WERI-Rb-1 (cell line): ENCODE measurements around the gene HNRNPF.
"Not testable (repeated sequence)": the region's sequence is repeated elsewhere in the genome, so short reads cannot be mapped to it uniquely, and the experiment has no call there.

Experiments used
- DNase-seq: peaks from one replicate; pipeline ENCODE4 v3.0.0-alpha.2; 2020
- H3K27ac ChIP-seq: fragments of 250-450 bp; sonication (Bioruptor Pico); 2 replicates; pipeline ENCODE4 v1.5.1; 2020; ENCODE audit warnings: mild to moderate bottlenecking, moderate library complexity
- H3K27me3 ChIP-seq: fragments of 250-450 bp; sonication (Bioruptor Pico); 2 replicates; pipeline ENCODE4 v1.5.1; 2021; ENCODE audit warnings: mild to moderate bottlenecking, low read depth, moderate library complexity; ENCODE audit not compliant: insufficient read depth, severe bottlenecking
- H3K36me3 ChIP-seq: fragments of 250-450 bp; sonication (Bioruptor Pico); 2 replicates; pipeline ENCODE4 v1.5.1; 2020; ENCODE audit warnings: mild to moderate bottlenecking, moderate library complexity
- H3K4me3 ChIP-seq: 2 replicates; pipeline ENCODE4 v1.5.1; 2011; ENCODE audit warnings: low read depth, mild to moderate bottlenecking, control low read depth, low read length
- H3K9me3 ChIP-seq: fragments of 250-450 bp; sonication (Bioruptor Pico); 2 replicates; pipeline ENCODE4 v1.5.1; 2021; ENCODE audit warnings: mild to moderate bottlenecking, moderate library complexity; ENCODE audit not compliant: severe bottlenecking
- CTCF ChIP-seq: IDR thresholded peaks from 2 replicates; pipeline ENCODE4 v1.5.1; 2011; ENCODE audit warnings: low read depth, mild to moderate bottlenecking, control low read depth, inconsistent platforms, low read length

The HNRNPF gene

GRCh38 chr10:43424416-43424815 is 15.4 kb upstream of the HNRNPF start:
- no peaks in the 10 kb centered on the region for H3K36me3 ChIP-seq
- no peak for DNase-seq
- no peaks in the 10 kb centered on the region for H3K27me3 ChIP-seq
- no peak overlapping the region for H3K27ac ChIP-seq
- peaks cover 5% of the 10 kb centered on the region for H3K9me3 ChIP-seq
- H3K4me3 ChIP-seq, result no peak overlapping the region
- TF ChIP-seq CTCF, result no peak

GRCh38 chr10:43421944-43422343 is 13.0 kb upstream of the HNRNPF start:
- not testable (repeated sequence) for H3K27me3 ChIP-seq, H3K27ac ChIP-seq, DNase-seq, H3K36me3 ChIP-seq, H3K9me3 ChIP-seq, H3K4me3 ChIP-seq

GRCh38 chr10:43421519-43421918 is 12.5 kb upstream of the HNRNPF start:
- no peak overlapping the region for H3K27ac ChIP-seq
- no peaks in the 10 kb centered on the region for H3K36me3 ChIP-seq
- no peak overlapping the region for H3K4me3 ChIP-seq
- TF ChIP-seq CTCF, result no peak
- no peak for DNase-seq
- H3K9me3 ChIP-seq, result peaks cover 7% of the 10 kb centered on the region
- H3K27me3 ChIP-seq, result no peaks in the 10 kb centered on the region

GRCh38 chr10:43421201-43421507 is 12.2 kb upstream of the HNRNPF start:
- no peak for TF ChIP-seq CTCF
- no peak overlapping the region for H3K27ac ChIP-seq

GRCh38 chr10:43420369-43421200 is 11.6 kb upstream of the HNRNPF start:
- no peaks in the 10 kb centered on the region for H3K27me3 ChIP-seq
- H3K27ac ChIP-seq, result no peak overlapping the region
- H3K9me3 ChIP-seq, result peaks cover 7% of the 10 kb centered on the region
- no peak for DNase-seq
- H3K36me3 ChIP-seq, result no peaks in the 10 kb centered on the region
- no peak for TF ChIP-seq CTCF
- no peak overlapping the region for H3K4me3 ChIP-seq

More at GRCh38 chr10:43421201-43421507, 12.2 kb upstream of the HNRNPF start:
- Histone ChIP-seq H3K36me3 (no peaks in the 10 kb centered on the region), H3K4me3 (no peak overlapping the region), H3K27me3 (no peaks in the 10 kb centered on the region), H3K9me3 (peaks cover 7% of the 10 kb centered on the region)
- DNase-seq, result no peak

- H3K27me3 ChIP-seq, result no peaks in the 10 kb centered on the region
- peaks cover 7% of the 10 kb centered on the region for H3K9me3 ChIP-seq
- no peak overlapping the region for H3K4me3 ChIP-seq
- no peak for TF ChIP-seq CTCF
- no peaks in the 10 kb centered on the region for H3K36me3 ChIP-seq
- H3K27ac ChIP-seq, result no peak overlapping the region
- no peak for DNase-seq
Measured at GRCh38 chr10:43419997-43420368, 11.0 kb upstream of the HNRNPF start.
